H1 (cell line): ENCODE data around the gene UBE2Q2. TPM values are rescaled to one million over a fixed set of nuclear protein-coding genes. Genes with fewer than 3 reads are reported as not detected.

Experiments
- CTCF ChIA-PET: fragments of 300-600 bp; sonication (Branson Sonifier 250); formaldehyde crosslinking; loops from one replicate; lab custom pipeline; 2021; ENCODE audit not compliant: partially characterized antibody; lab: Charles Lee
- POLR2A ChIA-PET: fragments of 300-600 bp; sonication (Branson Sonifier 250); formaldehyde crosslinking; loops from one replicate; lab custom pipeline; 2021; ENCODE audit warnings: inconsistent platforms; ENCODE audit not compliant: partially characterized antibody; lab: Charles Lee
- DNase-seq, 2 experiments: peaks; one replicate each; pipeline versions ENCODE4 v3.0.0 to v3.0.0-alpha.2; 2010 to 2022; ENCODE audit warnings: low spot score in 2 of 2, low read depth in 1 of 2, mixed read lengths in 1 of 2
- FAIRE-seq: peaks from 2 replicates; lab custom pipeline; 2011; peaks lifted over from hg19 to GRCh38; lab: Jason Lieb, UNC
- H2AFZ ChIP-seq: 2 replicates; pipeline ENCODE4 v1.8.1; 2012; ENCODE audit warnings: low read length, inconsistent platforms
- H2AK5ac ChIP-seq: 2 replicates; pipeline ENCODE4 v1.6.1; 2013; ENCODE audit warnings: low read depth, low read length
- H2BK120ac ChIP-seq: replicated peaks from 2 replicates; pipeline ENCODE3; 2013; ENCODE audit warnings: low read depth, low read length, inconsistent platforms
- H2BK12ac ChIP-seq: 2 replicates; pipeline ENCODE4 v1.6.1; 2013; ENCODE audit warnings: low read depth, low read length
- H2BK15ac ChIP-seq: 2 replicates; pipeline ENCODE4 v1.6.1; 2013; ENCODE audit warnings: low read length
- H2BK20ac ChIP-seq: 2 replicates; pipeline ENCODE4 v1.6.1; 2013; ENCODE audit warnings: low read length
- H2BK5ac ChIP-seq: 2 replicates; pipeline ENCODE4 v1.6.1; 2013; ENCODE audit warnings: low read depth, low read length
- H3K14ac ChIP-seq: 2 replicates; pipeline ENCODE4 v1.6.1; 2013; ENCODE audit warnings: inconsistent platforms; ENCODE audit not compliant: insufficient read length
- H3K18ac ChIP-seq: 2 replicates; pipeline ENCODE4 v1.6.1; 2013; ENCODE audit warnings: low read length; ENCODE audit errors: extremely low read depth
- H3K23ac ChIP-seq: 2 replicates; pipeline ENCODE4 v1.6.1; 2013; ENCODE audit warnings: inconsistent platforms; ENCODE audit not compliant: insufficient read length
- H3K23me2 ChIP-seq: 2 replicates; pipeline ENCODE4 v1.6.1; 2013; ENCODE audit warnings: low read depth, low read length
- H3K27ac ChIP-seq: 2 replicates; pipeline ENCODE4 v1.6.1; 2011; ENCODE audit warnings: low read depth, low read length, inconsistent platforms
- H3K27me3 ChIP-seq, 4 experiments: replicated peaks in 1 of 4; 1 replicate in 1 of 4; 2 replicates in 3 of 4; pipeline versions ENCODE4 v1.6.1 to v1.8.1; 2011 to 2013; ENCODE audit warnings: low read length in 3 of 4, mild to moderate bottlenecking in 3 of 4, inconsistent platforms in 2 of 4, mixed read lengths in 2 of 4, moderate library complexity in 1 of 4; ENCODE audit not compliant: control insufficient read depth in 3 of 4, insufficient read depth in 3 of 4; ENCODE audit errors: extremely low read depth in 1 of 4
- H3K36me3 ChIP-seq, 4 experiments: 2 replicates each; pipeline versions ENCODE4 v1.6.1 to v1.8.1; 2011 to 2013; ENCODE audit warnings: mild to moderate bottlenecking in 4 of 4, low read length in 3 of 4, moderate library complexity in 2 of 4, control low read depth in 1 of 4, inconsistent platforms in 1 of 4; ENCODE audit not compliant: insufficient read depth in 4 of 4, control insufficient read depth in 2 of 4
- H3K4ac ChIP-seq: replicated peaks from 2 replicates; pipeline ENCODE3; 2013; ENCODE audit warnings: low read length, low read depth, mixed read lengths, inconsistent platforms; ENCODE audit not compliant: insufficient read length
- H3K4me1 ChIP-seq, 4 experiments: replicated peaks in 1 of 4; 1 replicate in 1 of 4; 2 replicates in 3 of 4; pipeline versions ENCODE4 v1.6.1 to v1.8.1; 2011 to 2013; ENCODE audit warnings: low read length in 3 of 4, inconsistent platforms in 2 of 4, mixed read lengths in 1 of 4; ENCODE audit not compliant: insufficient read depth in 4 of 4, control insufficient read depth in 3 of 4
- H3K4me2 ChIP-seq, 2 experiments: 2 replicates each; pipeline versions ENCODE4 v1.6.1 to v1.8.1; 2011 to 2013; ENCODE audit warnings: low read depth in 2 of 2, low read length in 2 of 2, control low read depth in 1 of 2, inconsistent platforms in 1 of 2, mild to moderate bottlenecking in 1 of 2; ENCODE audit not compliant: insufficient read depth in 1 of 2
- H3K4me3 ChIP-seq, 4 experiments: fragments of 200-600, 300-600 bp in 1 of 4; sonication (generic), shearing (Covaris generic), sonication (Bioruptor Twin) in 1 of 4; 2 replicates each; pipeline versions ENCODE4 v1.5.1 to v1.8.1; 2011 to 2016; ENCODE audit warnings: low read length in 4 of 4, low read depth in 3 of 4, control low read depth in 2 of 4, inconsistent platforms in 2 of 4, mild to moderate bottlenecking in 2 of 4, mixed read lengths in 1 of 4, moderate library complexity in 1 of 4; ENCODE audit not compliant: insufficient read depth in 2 of 4; ENCODE audit errors: extremely low read depth in 1 of 4
- H3K56ac ChIP-seq: replicated peaks from 2 replicates; pipeline ENCODE3; 2013; ENCODE audit warnings: low read depth, mild to moderate bottlenecking, mixed read lengths, low read length, inconsistent platforms; ENCODE audit not compliant: insufficient read length
- H3K79me1 ChIP-seq: 2 replicates; pipeline ENCODE4 v1.6.1; 2013; ENCODE audit warnings: low read depth, low read length, control low read depth
- H3K79me2 ChIP-seq, 2 experiments: 2 replicates each; pipeline versions ENCODE4 v1.6.1 to v1.8.1; 2012 to 2013; ENCODE audit warnings: low read length in 2 of 2, mild to moderate bottlenecking in 2 of 2, inconsistent platforms in 1 of 2; ENCODE audit not compliant: insufficient read depth in 2 of 2, control insufficient read depth in 1 of 2
- H3K9ac ChIP-seq, 4 experiments: replicated peaks in 1 of 4; 1 replicate in 1 of 4; 2 replicates in 3 of 4; pipeline versions ENCODE4 v1.6.1 to v1.8.1; 2011 to 2013; ENCODE audit warnings: low read depth in 3 of 4, low read length in 3 of 4, control low read depth in 2 of 4, mild to moderate bottlenecking in 2 of 4, moderate library complexity in 2 of 4, inconsistent platforms in 1 of 4; ENCODE audit errors: extremely low read depth in 1 of 4
- H3K9me3 ChIP-seq, 2 experiments: 2 replicates each; pipeline versions ENCODE4 v1.6.1 to v1.8.1; 2012 to 2013; ENCODE audit warnings: mild to moderate bottlenecking in 2 of 2, moderate library complexity in 2 of 2, control low read depth in 1 of 2, inconsistent platforms in 1 of 2, low read depth in 1 of 2, low read length in 1 of 2, mixed read lengths in 1 of 2; ENCODE audit not compliant: insufficient read depth in 2 of 2
- H4K20me1 ChIP-seq, 2 experiments: replicated peaks in 1 of 2; 2 replicates each; pipeline versions ENCODE3 to v1.8.1; 2011 to 2013; ENCODE audit warnings: inconsistent platforms in 2 of 2, low read length in 2 of 2, mild to moderate bottlenecking in 1 of 2; ENCODE audit not compliant: insufficient read depth in 2 of 2, control insufficient read depth in 1 of 2
- H4K5ac ChIP-seq: 2 replicates; pipeline ENCODE4 v1.6.1; 2013; ENCODE audit warnings: low read length, low read depth, mixed read lengths, inconsistent platforms; ENCODE audit not compliant: insufficient read length
- H4K8ac ChIP-seq: 2 replicates; pipeline ENCODE4 v1.8.0; 2013; ENCODE audit warnings: mild to moderate bottlenecking, moderate library complexity, low read length, inconsistent platforms; ENCODE audit not compliant: insufficient read depth; ENCODE audit errors: extremely low read depth
- H4K91ac ChIP-seq: replicated peaks from 2 replicates; pipeline ENCODE3; 2013; ENCODE audit warnings: low read length, mixed read lengths, inconsistent platforms; ENCODE audit not compliant: insufficient read length
- PHF8 ChIP-seq: fragments of 200-600 bp; sonication (generic); conservative IDR thresholded peaks from 2 replicates; pipeline ENCODE4 v1.7.1; 2012; ENCODE audit warnings: low read depth, mild to moderate bottlenecking, inconsistent platforms, low read length, moderate library complexity
- USF2 ChIP-seq: IDR thresholded peaks from 2 replicates; pipeline ENCODE4 v1.6.1; 2011; ENCODE audit warnings: low read length, improper control_type of control experiment
- WGBS, 2 experiments: shearing (Covaris generic) in 1 of 2; methylation state at CpG; one replicate each; pipeline versions ENCODE4 v1.1.6 to v1.1.7; 2013 to 2015; ENCODE audit warnings: low lambda C conversion rate in 2 of 2, mixed read lengths in 2 of 2, inconsistent platforms in 1 of 2, low coverage in 1 of 2, missing lambda C conversion rate in 1 of 2; ENCODE audit not compliant: insufficient replicate concordance in 2 of 2, insufficient coverage in 1 of 2, insufficient read length in 1 of 2; ENCODE audit errors: extremely low coverage in 1 of 2, missing lambda C conversion rate in 1 of 2; 5-methylcytosine and 5-hydroxymethylcytosine counted together
- polyA plus RNA-seq, 7 experiments: library from polyadenylated mRNA; depleted of rRNA in 3 of 7; stranded (reverse) in 5 of 7; unstranded in 2 of 7; fragments of >200 nt in 5 of 7; fragments of 200-250 nt in 2 of 7; gene quantifications; 1 replicate in 5 of 7; 2 replicates in 1 of 7; 4 replicates in 1 of 7; pipeline versions ENCODE4 v1.2.1 to v1.2.3, GENCODE V29; 2011 to 2013; ENCODE audit warnings: missing spikeins in 2 of 7, mixed read lengths in 2 of 7
- total RNA-seq: library from RNA; stranded (reverse); fragmentation: NEBNext Ultra II Directional; extraction: Animal tissue kit (Norgen Biotek cat#: 25700); gene quantifications from 2 replicates; pipeline ENCODE4 v1.2.1, GENCODE V29; 2021

The UBE2Q2 gene
- total and polyA plus RNA-seq, 2 of the 8 experiments (the other 6 are each of a cell fraction or from before 2014, with no cell fraction given) = 10.1 to 22.7 TPM

- H3K36me3 ChIP-seq = peaks cover 4 to 45% (median 13%) of the 10 kb centered on the region in 4 experiments
- H3K79me2 ChIP-seq = peaks cover 0 to 20% of the 10 kb centered on the region in 2 experiments; a peak in 1 of 4 replicates
- H2BK20ac ChIP-seq = no peak overlapping the region
- H3K56ac ChIP-seq = no peak overlapping the region
- POLR2A ChIA-PET = interaction anchor here (0.7 to 0.9 kb wide), 2 partner anchors 12 to 134 kb away, joined by 3 read pairs; no protein-coding TSS in a partner anchor
- no peaks in the 10 kb centered on the region for H3K79me1 ChIP-seq
- H2BK15ac ChIP-seq = no peak overlapping the region
- 59% methylated on average over 4 of the region's 4 CpGs; no CpG with 5 or more reads in 1 of the 2 experiments for WGBS, 2 experiments
- H3K4ac ChIP-seq = no peak overlapping the region
- no peak overlapping the region for H3K18ac ChIP-seq
- CTCF ChIA-PET = interaction anchor here (1.1 kb wide), 1 partner anchor 9 kb away, joined by 3 read pairs; no protein-coding TSS in a partner anchor
- H3K23ac ChIP-seq = no peak overlapping the region
- H3K4me3 ChIP-seq = no peak overlapping the region
- no peaks in the 10 kb centered on the region; the same call in 1 of the 2 replicates for H3K23me2 ChIP-seq
- H4K20me1 ChIP-seq = no peaks in the 10 kb centered on the region
- DNase-seq (no peak), FAIRE-seq (no peak)
- no peak overlapping the region for H4K5ac ChIP-seq
- peaks cover 0 to 8% (median 5%) of the 10 kb centered on the region in 4 experiments; a peak in 3 of 7 replicates for H3K4me1 ChIP-seq
- H3K4me2 ChIP-seq = no peak overlapping the region
- no peak overlapping the region for H2AFZ ChIP-seq
- H2AK5ac ChIP-seq = no peak overlapping the region
- TF ChIP-seq USF2 = no peak
- TF ChIP-seq PHF8 = no peak
- H2BK120ac ChIP-seq = no peak overlapping the region
- peak overlapping the region in 1 of 4 experiments; percentile 34; a peak in 1 of 7 replicates for H3K9ac ChIP-seq
- H3K9me3 ChIP-seq = no peaks in the 10 kb centered on the region
- H2BK5ac ChIP-seq = no peak overlapping the region
- no peak overlapping the region for H4K8ac ChIP-seq
- no peak overlapping the region for H3K27ac ChIP-seq
- no peak overlapping the region for H3K14ac ChIP-seq
- H3K27me3 ChIP-seq = no peaks in the 10 kb centered on the region
- no peak overlapping the region for H2BK12ac ChIP-seq
- no peak overlapping the region for H4K91ac ChIP-seq
These were observed 29.2 kb downstream of the UBE2Q2 start for GRCh38 chr15:75872403-75872990.
